GM12865 (cell line): Measurements from ENCODE around the gene CLEC2A.
A peak's percentile ranks its signal among the peaks of the same experiment; 100 is the strongest.
"Not testable (repeated sequence)": the region's sequence is repeated elsewhere in the genome, so short reads cannot be mapped to it uniquely, and the experiment has no call there.

Experiments
- DNase-seq: peaks from one replicate; pipeline ENCODE4 v3.0.0; 2010; ENCODE audit warnings: low read depth
- H3K4me3 ChIP-seq: 2 replicates; pipeline ENCODE4 v1.5.1; 2011; ENCODE audit warnings: mild to moderate bottlenecking, low read depth, low read length, control low read depth
- TF ChIP-seq, protein P1 (sequence below): IDR thresholded peaks from 2 replicates; pipeline ENCODE4 v1.5.1; 2011; ENCODE audit warnings: low read length, control low read depth, low read depth, inconsistent platforms; ENCODE audit not compliant: insufficient read depth; ENCODE audit errors: missing control alignments

The CLEC2A gene

DNA sequence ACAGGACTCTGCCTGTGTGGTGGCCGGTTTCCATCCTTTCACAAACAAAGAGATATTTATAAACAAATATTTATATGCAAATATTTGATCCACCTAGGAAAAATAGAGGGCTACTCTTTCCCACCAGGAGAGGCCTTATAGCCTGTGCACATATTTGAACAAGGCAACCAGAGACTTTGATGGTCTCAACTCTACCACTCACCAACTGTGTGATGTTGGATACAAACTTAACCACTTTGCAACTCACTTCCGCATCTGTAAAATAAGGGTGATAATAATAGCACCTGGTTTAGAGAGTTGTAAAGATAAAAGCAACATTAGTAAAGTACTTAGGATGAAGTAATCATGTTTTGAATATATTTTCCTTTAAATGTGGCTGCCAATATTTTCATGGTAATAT is 37.5 kb upstream of the CLEC2A start:
- H3K4me3 ChIP-seq = no peak overlapping the region
- DNase-seq = no peak
- TF ChIP-seq, protein P1, sequence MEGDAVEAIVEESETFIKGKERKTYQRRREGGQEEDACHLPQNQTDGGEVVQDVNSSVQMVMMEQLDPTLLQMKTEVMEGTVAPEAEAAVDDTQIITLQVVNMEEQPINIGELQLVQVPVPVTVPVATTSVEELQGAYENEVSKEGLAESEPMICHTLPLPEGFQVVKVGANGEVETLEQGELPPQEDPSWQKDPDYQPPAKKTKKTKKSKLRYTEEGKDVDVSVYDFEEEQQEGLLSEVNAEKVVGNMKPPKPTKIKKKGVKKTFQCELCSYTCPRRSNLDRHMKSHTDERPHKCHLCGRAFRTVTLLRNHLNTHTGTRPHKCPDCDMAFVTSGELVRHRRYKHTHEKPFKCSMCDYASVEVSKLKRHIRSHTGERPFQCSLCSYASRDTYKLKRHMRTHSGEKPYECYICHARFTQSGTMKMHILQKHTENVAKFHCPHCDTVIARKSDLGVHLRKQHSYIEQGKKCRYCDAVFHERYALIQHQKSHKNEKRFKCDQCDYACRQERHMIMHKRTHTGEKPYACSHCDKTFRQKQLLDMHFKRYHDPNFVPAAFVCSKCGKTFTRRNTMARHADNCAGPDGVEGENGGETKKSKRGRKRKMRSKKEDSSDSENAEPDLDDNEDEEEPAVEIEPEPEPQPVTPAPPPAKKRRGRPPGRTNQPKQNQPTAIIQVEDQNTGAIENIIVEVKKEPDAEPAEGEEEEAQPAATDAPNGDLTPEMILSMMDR = no peak

DNA sequence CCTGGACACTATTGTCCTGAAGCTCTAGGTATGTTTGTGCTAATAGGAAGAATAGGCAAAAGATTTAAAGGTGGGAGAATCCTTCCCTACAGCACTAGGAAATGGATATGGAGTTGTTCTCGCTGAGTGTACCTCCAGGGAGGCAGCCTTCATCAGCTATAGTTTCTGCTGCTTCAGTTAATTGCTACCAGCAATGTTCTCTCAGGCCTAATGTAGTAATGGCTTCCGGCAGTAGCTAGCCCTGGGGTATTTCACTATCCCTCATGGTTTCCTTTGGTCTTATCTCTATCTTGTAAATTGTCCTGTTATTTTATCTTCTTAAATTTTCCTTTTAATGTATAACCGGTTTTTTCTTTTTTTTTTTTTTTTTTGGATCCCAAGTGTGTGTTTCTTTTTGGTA is 29.7 kb upstream of the CLEC2A start:
- no peak overlapping the region for H3K4me3 ChIP-seq
- DNase-seq = no peak
- TF ChIP-seq, protein P1 = no peak

DNA sequence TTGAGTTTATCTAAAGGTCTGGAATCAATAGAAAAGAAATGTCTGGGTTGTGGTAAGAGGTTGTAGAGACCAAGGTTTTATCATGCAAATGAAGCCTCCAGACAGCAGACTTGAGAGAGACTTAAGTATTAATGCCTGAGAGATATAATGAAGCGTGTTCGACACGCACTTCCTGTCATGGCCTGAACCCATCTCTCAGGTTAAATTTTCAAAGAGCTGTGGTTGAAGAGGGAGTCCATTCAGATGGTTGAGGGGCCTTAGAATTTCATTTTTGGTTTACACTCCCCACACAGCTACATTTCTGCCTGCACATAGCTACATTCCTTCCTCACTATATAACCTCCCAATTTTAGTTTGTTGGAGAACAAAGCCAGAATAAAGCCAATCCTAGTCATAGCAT is 28.9 kb upstream of the CLEC2A start:
- TF ChIP-seq, protein P1 = no peak
- H3K4me3 ChIP-seq = no peak overlapping the region
- DNase-seq = peak; percentile 54

DNA sequence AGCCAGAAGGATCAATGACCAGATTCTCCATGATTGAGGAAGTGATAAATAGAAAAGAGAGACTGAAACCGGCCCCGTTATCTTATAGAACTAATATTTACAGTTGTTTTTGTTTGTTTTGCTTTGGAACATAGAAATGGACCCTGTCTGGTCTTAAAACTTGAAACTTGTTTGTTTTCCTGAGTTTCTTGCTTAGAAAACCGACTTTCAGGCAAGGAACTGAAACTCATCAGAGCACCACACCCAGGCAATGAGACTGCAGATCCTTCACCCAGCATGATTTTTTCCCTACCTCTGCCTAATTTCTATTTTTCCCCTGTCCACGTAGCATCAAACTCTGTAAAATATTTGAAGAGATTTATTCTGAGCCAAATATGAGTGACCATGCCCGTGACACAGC is 28.4 kb upstream of the CLEC2A start:
- no peak for DNase-seq
- H3K4me3 ChIP-seq = no peak overlapping the region
- TF ChIP-seq, protein P1 = no peak

DNA sequence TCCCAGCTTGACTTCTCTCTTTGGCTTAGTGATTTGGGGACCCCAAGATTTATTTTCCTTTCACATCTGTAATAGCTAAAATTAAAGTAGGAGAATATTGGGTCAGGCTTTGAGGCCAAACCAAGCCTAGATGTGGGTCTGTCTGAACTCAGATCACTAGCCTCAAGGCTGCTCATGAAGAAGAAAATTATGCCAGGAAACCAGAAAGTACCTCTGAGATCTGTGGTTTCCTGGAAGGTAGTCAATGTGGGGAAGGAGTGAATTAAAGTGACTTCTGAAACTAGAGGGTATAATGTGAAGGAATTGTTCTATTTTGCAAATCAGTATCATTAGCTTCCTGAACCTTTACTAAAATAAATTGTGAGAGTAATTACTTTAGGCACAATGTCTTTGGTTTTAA is 25.7 kb upstream of the CLEC2A start:
- H3K4me3 ChIP-seq = no peak overlapping the region
- TF ChIP-seq, protein P1 = no peak
- no peak for DNase-seq

DNA sequence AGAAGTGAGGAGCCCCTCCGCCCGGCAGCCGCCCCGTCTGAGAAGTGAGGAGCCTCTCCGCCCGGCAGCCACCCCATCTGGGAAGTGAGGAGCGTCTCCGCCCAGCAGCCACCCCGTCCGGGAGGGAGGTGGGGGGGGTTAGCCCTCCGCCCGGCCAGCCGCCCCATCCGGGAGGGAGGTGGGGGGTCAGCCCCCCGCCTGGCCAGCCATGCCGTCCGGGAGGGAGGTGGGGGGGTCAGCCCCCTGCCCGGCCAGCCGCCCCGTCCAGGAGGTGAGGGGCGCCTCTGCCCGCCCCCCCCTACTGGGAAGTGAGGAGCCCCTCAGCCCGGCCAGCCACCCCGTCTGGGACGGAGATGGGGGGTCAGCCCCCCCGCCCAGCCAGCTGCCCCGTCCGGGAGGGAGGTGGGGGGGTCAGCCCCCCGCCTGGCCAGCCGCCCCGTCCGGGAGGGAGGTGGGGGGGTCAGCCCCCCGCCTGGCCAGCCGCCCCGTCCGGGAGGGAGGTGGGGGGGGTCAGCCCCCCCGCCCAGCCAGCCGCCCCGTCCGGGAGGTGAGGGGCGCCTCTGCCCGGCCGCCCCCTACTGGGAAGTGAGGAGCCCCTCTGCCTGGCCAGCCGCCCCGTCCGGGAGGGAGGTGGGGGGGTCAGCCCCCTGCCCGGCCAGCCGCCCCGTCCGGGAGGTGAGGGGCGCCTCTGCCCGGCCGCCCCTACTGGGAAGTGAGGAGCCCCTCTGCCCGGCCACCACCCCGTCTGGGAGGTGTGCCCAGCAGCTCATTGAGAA is 21.0 kb upstream of the CLEC2A start:
- DNase-seq, H3K4me3 ChIP-seq: not testable (repeated sequence)

DNA sequence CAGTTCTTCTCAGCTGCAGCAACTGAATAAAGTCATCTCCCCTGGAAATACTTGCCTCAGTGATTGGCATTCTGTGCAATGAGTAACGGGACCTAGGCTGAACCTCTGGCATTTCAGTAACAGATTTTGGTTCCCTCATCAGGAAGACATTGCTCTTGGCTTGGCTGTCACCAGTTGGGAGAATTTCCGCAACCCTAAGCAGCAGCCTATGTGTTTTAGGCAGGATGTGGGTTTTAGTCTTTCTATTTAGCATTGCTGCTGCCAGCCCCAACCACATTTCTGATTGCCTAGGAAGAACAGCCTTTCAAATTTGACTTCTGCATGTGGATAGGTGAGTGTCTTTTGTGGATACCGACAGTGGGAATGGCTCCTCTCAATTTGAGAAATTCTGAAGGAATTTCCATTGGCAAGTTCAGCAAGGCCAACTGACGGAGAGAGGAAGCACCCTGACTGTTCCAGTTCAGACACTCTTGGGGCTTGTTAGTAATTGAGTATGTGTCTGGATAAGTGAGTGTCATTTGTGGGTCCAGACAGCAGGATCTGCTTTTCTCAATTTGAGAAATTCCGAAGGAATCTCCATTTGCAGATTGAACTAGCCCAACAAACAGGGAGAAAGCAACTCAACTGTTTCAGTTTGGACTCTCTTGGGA is 19.0 kb upstream of the CLEC2A start:
- TF ChIP-seq, protein P1 = no peak
- H3K4me3 ChIP-seq = no peak overlapping the region
- peak; percentile 41 for DNase-seq
